ENCODE results near the gene ARVCF.

The ARVCF gene

DNA sequence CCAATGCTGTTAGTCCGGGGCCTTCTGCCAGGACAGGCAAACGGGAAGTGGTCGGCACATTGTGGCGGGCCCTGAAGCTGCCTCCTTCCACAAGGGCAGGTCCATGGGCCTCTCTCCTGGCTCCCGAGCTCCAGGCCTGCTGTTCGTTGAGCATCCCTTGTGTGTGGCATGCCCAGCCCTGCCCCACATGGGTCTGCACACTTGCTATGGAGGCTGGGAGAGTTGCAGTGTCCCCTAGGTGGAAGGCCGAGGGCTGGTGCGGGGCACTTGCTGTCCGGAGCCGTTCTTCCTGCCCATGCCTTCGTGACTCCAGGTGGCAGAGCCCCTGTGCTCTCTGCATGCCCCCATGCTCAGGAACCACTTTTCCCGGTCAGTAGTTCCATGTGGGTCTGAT is 37.4 kb upstream of the ARVCF start:
- no peak for DNase-seq (ENCODE audit: low read depth)

DNA sequence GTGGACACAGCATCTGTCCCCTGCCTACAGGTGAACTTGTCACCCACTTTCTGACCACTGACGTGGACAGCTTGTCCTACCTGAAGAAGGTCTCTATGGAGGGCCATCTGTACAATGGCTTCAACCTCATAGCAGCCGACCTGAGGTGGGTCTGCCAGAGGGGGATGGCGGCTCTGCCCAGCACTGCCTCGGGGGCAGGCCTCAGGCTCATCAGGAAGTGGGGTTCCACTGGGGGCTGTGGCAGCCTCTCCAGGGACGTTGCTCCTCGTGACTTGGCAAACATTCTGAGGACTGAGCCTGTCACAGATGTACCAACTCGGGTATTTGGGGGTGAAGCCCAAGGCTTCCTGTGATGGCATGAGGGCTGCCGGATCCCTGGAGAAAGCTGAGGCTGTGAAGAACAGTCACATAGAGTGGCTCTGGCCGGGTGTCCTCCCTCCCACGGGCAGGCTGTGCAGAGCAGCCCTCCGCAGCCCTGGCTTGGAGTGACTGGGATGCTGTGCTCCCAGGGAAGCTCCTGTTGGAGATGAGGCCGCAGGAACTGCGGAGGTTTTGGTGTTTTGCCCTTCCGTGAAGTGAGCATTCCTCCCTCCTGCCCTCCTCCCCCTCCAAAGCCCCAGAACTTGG is 36.9 kb upstream of the ARVCF start:
- DNase-seq (ENCODE audit: low read depth): no peak

DNA sequence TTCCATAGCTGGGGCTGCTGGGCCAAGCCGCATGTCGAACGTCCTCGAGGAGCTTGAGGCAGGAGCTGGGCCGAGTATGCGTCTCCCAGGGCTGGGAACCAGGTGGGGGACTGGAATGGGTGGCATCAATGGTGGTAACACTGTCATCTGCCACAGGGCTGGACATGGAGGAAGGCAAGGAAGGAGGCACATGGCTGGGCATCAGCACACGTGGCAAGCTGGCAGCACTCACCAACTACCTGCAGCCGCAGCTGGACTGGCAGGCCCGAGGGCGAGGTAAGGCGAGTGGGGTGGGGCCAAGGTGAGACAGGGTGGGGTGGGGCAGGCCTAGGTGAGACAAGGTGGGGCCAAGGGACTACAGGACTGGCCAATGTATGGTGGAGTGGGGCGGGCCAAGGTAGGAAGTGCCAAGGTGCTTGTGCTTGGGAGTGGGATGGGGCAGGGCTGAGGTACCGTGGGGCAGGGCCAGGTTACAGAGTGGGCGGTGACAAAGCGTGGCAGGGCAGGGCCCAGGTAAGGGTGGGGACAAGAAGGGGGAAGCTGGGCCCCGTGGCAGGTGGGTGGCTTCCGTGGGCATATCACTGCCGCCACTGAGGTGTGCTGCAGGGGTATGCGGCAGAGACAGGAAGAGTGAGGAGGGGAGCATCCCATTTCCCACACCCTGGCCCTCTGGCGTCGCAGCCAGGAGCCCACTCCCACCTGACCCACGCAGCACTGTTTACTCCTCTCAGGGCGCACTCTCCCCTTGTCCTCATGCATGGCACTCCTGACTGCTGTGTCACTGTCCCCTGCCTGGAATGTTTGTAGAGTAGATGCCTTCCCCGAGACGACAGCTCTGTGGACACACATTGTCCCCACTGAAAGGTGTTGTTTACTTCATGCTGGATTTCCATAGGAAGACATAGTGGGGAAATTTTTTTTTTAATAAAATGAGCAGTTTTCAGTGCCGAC is 36.0 kb upstream of the ARVCF start:
- no peak for DNase-seq (ENCODE audit: low read depth)

DNA sequence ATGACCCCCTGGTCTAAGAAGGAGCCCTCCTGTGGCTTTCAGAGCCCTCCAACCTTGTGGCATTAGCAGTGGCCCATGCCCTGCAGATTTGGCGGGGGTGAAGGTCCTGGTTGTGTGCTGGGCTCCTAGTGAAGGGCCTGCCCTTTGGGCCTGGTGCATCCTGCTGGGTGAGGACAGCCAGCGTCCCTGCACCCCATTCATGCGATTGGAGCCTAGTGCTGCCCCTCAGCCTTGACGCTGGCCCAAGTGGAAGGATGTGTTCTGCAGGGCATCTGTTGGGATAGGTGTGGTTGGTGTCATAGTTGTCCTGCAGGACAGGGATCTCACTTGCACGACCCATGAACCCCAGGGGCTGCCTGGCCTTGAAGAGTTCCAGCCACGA is 35.3 kb upstream of the ARVCF start:
- DNase-seq (ENCODE audit: low read depth): no peak

DNA sequence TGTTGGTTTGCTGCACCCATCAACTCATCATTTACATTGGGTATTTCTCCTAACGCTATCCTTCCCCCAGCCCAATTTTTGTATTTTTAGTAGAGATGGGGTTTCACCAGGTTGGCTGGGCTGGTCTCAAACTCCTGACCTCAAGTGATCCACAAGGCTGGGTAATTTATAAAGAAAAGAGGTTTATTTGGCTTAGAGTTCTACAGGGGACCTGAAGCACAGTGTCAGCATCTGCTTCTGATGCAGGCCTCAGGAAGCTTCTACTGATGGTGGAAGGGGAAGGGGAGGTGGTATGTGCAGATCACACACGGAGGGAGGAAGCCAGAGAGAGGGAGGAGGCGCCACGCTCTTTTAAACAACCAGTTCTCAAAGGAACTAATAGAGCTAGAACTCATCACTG is 30.1 kb upstream of the ARVCF start:
- DNase-seq (ENCODE audit: low read depth): no peak

DNA sequence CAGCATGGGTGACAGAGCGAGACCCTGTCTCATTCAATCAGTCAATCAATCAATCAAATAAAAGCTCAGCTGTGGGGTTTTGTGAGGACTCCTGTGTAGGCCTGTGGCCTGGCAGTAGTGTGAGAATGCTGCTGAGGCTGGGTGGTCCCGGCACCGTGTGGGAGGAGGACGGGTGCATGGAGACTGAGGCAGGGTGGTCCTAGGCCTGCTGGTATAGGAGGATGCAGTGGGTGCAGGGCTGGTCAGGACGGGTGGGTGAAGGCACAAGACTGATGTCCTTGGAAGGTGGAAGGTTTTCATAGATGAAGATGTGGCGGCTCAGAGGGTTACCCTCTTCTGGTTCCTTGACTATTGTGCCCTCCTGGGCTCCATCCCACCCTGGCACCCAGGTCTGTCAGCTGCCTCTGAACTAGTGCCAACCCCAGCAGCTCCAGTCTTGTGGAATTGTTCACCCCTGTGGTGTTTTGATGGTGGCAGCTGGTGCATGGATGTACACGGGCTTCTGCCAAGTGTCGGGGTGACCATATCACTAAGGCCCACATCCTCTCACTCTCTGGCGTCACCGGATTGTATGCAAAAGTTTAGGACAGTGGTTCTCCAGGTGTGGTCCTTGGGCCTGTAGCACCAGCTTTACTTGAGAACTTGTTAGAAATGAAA is 28.0 kb upstream of the ARVCF start:
- DNase-seq (ENCODE audit: low read depth): no peak

DNA sequence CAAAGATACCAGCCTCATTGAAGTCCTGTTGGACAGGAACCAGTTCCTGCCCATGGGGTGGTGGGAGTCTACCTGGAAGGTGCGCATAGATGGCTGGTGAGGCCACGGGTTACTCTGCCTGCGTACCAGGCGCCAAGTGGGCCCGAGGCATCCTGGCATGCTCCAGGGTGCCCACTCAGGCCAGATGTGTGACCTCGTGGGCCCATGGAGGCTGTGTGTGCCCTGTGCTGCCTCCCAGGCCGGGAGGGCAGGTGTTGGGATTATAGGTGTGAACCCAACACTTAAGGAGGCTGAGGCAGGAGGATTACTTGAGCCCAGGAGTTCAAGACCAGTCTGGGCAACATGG is 27.3 kb upstream of the ARVCF start:
- no peak for DNase-seq (ENCODE audit: low read depth)

DNA sequence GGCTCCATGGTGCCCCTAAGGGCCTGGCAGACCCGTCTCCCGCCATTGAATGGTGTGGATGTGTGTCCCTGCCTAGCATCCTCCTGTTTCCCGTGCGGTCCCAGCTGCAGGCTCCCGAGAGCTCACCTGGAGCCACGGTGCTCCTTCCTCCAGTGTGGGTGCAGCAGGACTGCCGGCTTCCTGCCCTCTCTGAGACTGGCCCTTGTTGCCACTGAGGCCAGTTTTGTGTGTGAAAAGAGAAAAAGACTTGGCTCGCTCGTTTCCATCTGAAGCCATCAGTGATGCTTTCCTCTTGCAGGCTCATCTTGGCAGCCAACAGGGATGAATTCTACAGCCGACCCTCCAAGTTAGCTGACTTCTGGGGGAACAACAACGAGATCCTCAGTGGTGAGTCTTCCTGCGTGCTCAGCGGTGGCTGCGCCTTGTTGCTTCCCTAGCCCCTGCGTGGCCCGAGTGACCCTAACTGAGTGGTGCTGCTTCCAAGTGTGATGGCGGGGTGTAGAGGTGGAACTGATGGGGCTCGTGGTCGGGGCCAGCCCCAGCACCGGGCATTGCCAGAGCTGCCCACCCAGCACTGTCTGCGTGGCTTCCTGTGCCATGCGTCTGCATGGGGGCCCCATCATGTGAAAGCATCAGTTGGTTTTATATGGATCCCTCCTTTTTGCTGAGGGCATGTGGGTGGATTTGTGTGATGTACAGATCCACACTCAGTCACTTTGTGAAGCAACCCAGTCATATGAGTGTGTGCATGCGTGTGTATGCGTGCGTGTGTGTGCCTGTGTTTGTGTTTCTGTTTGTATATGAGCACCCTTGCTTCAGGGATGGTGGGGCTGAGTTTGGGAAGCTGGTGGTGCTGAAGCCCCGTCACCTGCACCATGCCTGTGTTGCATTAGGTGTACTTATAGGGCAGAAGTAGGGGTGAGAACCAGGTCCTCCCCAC is 26.7 kb upstream of the ARVCF start:
- DNase-seq (ENCODE audit: low read depth): no peak

DNA sequence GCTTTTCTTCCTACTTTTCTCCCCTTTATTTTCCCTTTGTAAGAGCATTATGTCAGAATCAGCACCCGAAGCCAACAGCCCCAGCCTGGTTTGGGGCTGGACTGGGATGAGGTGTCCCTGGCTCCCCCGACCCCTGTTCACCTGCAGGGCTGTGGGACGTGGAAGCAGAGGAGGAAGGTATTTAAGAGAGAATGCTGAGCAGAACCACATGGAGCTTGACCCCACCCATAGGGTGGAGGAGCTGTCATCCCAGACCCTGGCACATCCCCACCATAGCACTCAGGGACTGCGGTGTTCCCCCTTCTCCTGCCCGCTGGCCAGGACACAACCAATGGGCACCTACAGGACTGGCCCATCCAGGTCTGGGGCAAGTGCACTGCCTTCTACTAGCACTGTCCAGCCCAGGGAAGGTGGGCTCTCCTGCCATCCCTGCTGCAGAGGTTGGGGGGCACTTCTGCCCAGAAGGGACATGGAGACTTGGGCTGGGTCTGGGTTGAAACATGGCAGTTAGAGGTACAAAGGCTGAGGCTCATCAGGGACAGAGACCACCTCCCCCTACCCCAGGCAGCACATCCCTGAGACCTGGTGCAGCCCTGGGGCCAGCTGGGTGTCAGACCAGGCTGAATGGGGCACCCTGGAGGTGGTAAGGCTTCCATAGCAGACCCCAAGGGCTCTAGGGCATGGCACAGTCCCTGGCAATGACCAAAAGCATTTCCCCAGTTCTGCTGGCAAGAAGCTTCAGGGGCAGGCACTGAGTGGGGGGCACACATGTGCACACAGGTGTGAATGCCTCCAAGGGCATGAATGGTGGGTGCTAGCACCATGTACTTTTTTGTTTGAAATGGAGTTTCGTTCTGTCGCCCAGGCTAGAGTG is 23.9 kb upstream of the ARVCF start:
- DNase-seq (ENCODE audit: low read depth): no peak

DNA sequence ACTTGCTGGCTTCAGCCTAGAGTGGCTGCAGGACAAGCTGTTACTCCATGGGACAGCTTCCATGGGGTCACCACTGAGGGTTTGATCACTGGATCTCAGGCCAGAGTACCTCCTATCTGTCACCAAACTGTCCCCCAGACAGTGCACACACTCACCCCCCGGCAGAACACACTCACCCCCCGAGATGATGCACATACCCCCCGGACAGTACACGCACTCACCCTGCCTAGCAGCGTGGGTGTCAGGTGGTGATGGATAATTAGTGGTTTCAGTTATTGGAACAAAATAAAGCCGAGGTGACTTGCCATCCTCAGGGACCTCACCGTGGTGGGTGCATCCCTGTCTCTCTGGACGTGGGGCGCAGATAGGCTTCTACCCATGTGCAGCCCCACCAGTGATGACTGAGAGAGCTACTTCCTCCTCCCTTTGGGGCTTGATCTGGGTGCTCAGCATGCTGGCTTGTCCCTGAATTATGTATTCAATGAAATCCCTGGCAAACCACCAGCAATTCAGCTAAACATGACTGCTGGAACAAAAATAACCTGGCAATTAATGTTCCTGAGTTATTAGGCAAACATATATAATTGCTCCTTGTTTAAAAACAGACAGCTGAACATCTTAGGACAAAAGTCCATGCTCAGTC is 23.2 kb upstream of the ARVCF start:
- no peak for DNase-seq (ENCODE audit: low read depth)

DNA sequence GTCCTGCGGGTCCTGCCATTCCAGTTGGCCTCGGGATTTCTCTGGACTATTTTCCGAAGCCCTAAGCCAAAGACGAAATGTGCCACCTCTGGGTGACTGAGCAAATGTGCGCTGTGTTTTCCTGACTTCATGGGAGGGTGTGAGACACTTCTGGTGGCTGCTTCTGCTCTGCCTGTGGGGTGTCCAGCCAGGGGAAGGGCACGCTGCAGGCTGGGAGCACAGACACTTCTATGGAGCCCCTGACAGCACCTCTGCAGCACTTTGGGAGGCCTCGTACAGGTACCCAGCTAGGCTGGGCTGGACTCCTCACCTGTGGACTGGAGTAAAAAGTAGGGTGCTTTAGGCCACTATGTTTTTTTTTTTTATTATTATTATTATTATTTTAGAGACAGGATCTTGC is 22.0 kb upstream of the ARVCF start:
- DNase-seq (ENCODE audit: low read depth): no peak

DNA sequence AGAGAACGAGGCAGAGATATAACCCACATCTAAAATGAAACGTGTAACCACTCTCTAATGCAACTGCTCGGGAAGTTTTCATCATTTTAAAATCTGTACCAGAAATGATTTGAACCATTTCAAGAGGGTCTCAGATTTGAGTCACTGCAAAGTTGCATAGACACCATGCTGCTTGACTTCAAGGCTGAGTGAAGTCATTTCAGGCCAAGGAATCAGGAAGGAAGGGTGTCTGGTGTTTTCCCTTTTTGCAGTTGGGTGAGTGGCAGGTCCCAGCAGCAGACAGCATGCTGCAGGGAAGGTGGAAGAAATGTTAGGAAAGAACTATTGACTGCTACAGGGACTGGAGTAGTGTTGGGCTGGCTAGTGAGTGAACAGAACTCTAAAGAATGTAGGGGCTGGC is 20.8 kb upstream of the ARVCF start:
- no peak for DNase-seq (ENCODE audit: low read depth)

DNA sequence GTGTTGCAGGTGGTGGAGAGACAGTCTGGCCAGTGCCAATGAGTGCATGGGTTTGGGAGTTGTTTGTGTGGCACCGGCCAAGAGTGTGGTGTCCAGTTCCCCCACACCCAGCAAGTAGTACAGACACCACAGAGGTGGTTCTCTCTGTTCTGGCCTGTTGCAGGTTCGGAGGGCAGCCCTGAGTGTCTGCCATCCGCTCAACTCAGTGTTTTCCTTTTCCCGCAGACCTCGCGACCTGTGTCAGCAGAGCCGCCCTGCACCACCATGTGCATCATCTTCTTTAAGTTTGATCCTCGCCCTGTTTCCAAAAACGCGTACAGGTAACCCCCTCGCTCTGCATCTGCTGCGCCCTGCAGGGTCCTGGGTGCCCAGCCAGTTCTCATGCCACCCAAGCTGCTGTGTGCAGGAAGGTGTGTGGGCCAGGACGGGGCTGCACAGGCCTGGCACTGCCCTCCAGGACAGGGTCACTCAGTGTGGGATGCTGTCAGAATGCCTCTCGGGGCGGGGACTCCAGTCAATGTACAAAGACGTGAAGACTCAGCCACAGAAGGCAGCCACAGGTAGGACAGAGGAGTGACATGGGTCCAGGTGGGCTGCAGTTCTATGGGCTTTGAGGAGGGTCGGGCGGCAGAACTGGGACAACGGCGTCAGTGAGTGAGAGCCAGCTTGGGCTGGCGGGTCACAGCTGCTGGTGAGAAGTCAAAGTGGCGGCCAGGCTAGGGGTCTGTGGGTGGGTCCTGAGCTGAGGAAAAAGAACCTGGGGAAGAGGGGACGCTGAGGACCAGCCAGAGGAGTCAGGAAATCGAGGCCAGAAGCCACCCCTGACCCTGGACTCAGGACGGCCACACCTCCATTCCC is 20.1 kb upstream of the ARVCF start:
- no peak for DNase-seq (ENCODE audit: low read depth)

DNA sequence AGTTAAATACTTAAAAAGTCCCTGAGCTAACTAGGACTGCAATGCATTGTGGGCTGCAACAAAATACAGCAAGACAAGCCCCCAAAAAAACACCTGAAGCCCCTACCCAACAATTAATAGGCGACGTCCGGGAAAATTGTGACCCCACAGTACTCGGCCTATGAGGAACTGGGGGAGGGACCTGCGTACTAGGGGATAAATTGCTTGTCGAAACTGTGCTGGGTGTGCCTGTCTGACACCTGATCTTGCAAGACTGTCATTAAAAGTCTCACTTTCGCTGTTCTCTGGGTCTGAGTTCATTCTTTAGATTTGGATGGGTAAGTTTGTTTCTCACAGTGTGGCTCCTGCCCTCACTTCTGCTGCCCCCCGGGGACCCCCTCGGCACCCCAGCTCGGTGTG is 19.5 kb upstream of the ARVCF start:
- DNase-seq (ENCODE audit: low read depth): no peak

DNA sequence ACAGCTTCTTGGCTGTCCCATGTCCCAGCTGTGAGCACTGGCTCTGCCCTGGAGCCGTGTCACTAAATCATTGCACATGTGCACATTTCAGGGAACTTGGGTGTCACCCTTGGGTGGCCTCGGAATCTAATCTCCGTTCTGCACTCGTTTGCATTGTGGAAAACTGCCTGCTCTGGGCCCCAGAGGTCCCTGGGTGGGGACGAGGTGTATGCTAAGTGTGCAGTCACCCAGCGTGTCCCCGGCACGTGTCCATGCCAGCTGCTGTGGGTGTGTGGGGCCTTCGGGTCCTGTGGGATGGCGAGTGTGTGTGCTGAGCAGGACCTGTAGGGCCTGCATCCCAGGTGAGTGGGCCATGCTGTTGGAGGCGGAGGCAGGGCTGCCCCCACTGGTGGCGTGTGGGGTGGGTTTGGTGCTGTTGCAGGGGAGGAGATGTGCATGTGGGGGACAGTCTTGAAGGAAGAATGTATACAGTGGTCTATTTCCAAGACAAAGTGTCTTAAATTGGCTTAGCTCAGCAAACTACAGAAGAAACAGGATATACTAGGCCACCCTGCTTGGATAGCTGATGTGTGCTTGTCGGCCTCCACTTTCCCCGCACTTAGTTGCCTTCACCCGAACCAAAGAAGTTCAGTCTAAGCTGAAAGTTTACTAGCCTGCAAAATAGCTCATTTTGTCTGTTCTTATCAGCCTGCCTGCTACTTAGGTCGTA is 18.9 kb upstream of the ARVCF start:
- no peak for DNase-seq (ENCODE audit: low read depth)

DNA sequence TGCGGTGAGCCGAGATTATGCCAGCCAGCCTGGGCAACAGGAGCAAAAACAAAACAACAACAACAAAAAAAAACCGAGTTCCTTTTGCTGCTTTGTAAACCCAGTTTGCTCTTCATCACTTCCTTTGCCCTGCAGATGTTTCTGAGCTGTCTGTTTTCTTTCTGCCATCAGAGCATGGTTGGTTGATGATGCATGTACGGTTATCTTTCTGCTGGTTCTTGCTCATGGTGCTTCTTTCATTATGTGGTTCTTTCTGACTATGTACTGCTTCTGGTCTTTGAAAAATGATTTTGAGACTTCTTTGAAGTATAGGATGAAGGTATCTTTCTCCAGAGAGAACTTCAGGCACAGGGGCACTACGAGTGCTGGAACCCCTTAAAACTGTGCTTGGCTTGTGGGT is 17.5 kb upstream of the ARVCF start:
- DNase-seq (ENCODE audit: low read depth): no peak

DNA sequence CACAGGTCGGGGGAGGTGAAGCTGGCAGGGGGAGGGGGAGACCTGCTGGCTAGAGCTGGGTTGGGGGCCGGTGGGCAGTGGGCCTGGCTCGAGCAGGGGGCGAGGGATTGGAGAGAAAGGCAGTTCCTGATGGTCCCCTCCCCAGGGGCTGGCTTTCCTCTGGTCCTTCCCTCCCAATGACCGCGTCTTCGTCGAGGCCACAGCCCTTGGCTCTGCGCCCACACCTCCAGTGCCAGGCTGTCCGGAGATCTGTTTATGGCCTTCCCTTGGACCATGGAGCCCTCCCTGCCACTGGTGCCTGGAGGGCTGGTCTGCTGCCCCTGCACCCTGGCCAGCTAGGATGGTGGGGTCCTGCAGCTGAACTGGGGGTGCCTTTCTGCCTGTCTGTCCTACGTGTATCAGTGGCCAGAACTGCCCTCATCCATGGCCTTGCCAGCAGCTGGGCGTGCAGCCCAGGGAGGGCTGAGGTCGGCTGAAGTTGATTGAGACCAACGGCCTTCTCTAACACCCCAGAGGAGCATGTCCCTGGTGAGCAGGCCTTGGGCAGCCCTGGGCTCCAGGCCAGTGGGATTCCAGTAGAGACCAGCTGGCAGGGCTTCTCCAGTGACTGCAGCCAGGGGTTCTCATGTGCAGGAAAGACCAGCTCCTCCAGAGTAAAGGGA is 16.6 kb upstream of the ARVCF start:
- DNase-seq (ENCODE audit: low read depth): no peak

DNA sequence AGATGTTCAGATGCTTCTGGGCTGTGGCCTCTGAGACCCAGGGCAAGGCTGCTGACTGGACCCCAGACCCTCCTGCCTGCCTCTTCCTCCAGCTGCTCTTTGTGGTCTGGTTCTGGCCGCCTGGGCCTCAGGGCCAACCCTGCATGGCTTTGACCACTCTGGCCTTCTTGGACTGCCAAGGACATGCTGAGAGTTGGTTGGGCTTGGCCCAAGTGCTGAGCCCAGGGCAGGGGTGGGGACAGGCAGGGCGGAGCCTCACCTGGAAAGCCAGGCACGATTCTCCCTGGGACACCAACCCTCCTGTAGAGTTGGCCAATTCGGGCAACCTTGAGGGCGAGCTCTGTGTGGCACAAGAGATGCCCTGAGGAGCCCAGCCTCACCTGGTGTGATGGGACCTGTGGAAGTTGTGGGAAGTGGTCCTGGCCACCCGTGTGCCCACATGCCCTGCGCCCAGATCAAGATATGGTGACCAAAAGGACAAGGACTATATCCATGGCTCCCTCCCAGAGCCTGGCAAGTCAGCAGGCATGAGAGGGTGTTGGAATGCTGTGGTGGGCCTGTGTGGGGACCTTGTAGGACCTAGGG is 15.9 kb upstream of the ARVCF start:
- no peak for DNase-seq (ENCODE audit: low read depth)

All from stimulated activated CD8-positive, alpha-beta memory T cell treated with anti-CD3 and anti-CD28 coated beads, Interleukin-4, amount 100 ng/mL, for 24 hours (primary cell).